SK-N-SH (cell line): Measurements from ENCODE around the gene F2.

Experiments used
- EZH2phosphoT487 ChIP-seq: fragments of 200-600 bp; sonication (generic); IDR thresholded peaks from 2 replicates; pipeline ENCODE4 v1.6.1; 2017; ENCODE audit warnings: low read depth, mixed run types, mild to moderate bottlenecking, antibody characterized with exemption, moderate library complexity, borderline replicate concordance
- RXRA ChIP-seq: IDR thresholded peaks from 2 replicates; pipeline ENCODE4 v1.4.0; 2012; ENCODE audit warnings: low read depth, mild to moderate bottlenecking, borderline replicate concordance
- SIN3A ChIP-seq: IDR thresholded peaks from 2 replicates; pipeline ENCODE4 v1.6.1; 2012; ENCODE audit warnings: low read depth, mild to moderate bottlenecking, low read length, moderate library complexity, borderline replicate concordance
- TCF12 ChIP-seq: IDR thresholded peaks from 2 replicates; pipeline ENCODE4 v1.4.0; 2012
- TEAD4 ChIP-seq: IDR thresholded peaks from 2 replicates; pipeline ENCODE4 v1.4.0; 2012; ENCODE audit warnings: mild to moderate bottlenecking, borderline replicate concordance; ENCODE audit not compliant: insufficient read depth
- TF ChIP-seq, protein P1 (sequence below): fragments of 200-600 bp; sonication (generic); IDR thresholded peaks from 2 replicates; pipeline ENCODE4 v1.6.1; 2017; ENCODE audit warnings: antibody characterized with exemption, mild to moderate bottlenecking, moderate library complexity
- TF ChIP-seq, protein P2 (sequence below): IDR thresholded peaks from 2 replicates; pipeline ENCODE4 v1.6.1; 2012; ENCODE audit warnings: mild to moderate bottlenecking, low read depth, low read length, moderate library complexity
- TF ChIP-seq, protein P3 (sequence below): IDR thresholded peaks from 2 replicates; pipeline ENCODE4 v1.4.0; 2012; ENCODE audit warnings: low read depth

DNA sequence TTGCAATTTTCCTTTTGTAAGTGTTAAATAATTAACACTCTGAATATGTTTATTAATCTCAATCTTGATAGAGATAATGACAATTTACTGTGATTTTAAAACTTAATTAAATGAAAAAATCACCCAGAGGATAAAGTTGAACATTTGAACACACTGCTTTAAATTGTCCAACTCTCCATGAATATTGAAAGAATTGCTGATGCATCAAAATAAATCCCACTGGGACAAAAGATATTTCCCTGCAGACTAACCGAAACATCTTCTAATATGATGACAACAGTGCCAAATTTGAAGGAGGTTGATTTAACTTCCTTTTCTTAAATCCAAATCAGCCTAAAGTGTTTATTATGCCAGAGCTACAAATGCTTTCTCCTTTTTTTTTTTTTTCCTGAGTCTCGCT, 47.6 kb downstream of the F2 start:
- TF ChIP-seq EZH2phosphoT487 = no peak
- TF ChIP-seq, protein P1, sequence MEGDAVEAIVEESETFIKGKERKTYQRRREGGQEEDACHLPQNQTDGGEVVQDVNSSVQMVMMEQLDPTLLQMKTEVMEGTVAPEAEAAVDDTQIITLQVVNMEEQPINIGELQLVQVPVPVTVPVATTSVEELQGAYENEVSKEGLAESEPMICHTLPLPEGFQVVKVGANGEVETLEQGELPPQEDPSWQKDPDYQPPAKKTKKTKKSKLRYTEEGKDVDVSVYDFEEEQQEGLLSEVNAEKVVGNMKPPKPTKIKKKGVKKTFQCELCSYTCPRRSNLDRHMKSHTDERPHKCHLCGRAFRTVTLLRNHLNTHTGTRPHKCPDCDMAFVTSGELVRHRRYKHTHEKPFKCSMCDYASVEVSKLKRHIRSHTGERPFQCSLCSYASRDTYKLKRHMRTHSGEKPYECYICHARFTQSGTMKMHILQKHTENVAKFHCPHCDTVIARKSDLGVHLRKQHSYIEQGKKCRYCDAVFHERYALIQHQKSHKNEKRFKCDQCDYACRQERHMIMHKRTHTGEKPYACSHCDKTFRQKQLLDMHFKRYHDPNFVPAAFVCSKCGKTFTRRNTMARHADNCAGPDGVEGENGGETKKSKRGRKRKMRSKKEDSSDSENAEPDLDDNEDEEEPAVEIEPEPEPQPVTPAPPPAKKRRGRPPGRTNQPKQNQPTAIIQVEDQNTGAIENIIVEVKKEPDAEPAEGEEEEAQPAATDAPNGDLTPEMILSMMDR = no peak
- no peak for TF ChIP-seq TCF12
- TF ChIP-seq, protein P2, sequence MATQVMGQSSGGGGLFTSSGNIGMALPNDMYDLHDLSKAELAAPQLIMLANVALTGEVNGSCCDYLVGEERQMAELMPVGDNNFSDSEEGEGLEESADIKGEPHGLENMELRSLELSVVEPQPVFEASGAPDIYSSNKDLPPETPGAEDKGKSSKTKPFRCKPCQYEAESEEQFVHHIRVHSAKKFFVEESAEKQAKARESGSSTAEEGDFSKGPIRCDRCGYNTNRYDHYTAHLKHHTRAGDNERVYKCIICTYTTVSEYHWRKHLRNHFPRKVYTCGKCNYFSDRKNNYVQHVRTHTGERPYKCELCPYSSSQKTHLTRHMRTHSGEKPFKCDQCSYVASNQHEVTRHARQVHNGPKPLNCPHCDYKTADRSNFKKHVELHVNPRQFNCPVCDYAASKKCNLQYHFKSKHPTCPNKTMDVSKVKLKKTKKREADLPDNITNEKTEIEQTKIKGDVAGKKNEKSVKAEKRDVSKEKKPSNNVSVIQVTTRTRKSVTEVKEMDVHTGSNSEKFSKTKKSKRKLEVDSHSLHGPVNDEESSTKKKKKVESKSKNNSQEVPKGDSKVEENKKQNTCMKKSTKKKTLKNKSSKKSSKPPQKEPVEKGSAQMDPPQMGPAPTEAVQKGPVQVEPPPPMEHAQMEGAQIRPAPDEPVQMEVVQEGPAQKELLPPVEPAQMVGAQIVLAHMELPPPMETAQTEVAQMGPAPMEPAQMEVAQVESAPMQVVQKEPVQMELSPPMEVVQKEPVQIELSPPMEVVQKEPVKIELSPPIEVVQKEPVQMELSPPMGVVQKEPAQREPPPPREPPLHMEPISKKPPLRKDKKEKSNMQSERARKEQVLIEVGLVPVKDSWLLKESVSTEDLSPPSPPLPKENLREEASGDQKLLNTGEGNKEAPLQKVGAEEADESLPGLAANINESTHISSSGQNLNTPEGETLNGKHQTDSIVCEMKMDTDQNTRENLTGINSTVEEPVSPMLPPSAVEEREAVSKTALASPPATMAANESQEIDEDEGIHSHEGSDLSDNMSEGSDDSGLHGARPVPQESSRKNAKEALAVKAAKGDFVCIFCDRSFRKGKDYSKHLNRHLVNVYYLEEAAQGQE = no peak
- no peak for TF ChIP-seq TEAD4
- no peak for TF ChIP-seq SIN3A
- no peak for TF ChIP-seq RXRA
- TF ChIP-seq, protein P3, sequence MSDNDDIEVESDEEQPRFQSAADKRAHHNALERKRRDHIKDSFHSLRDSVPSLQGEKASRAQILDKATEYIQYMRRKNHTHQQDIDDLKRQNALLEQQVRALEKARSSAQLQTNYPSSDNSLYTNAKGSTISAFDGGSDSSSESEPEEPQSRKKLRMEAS = no peak
